OCI-LY7 (cell line): ENCODE results near the gene SETD1B. TPM values are rescaled to one million over a fixed set of nuclear protein-coding genes. Genes with fewer than 3 reads are reported as not detected.

ENCODE experiments used
- BruUV-seq: library from RNA; stranded (reverse); fragments of 400-500 nt; replicated peaks from 2 replicates; lab custom pipeline; 2021; lab: Mats Ljungman, UMichigan
- CTCF ChIA-PET: fragments of 300-600 bp; sonication (Branson Sonifier 250); formaldehyde crosslinking; loops from one replicate; lab custom pipeline; 2022; ENCODE audit warnings: antibody characterized with exemption; ENCODE audit not compliant: unreplicated experiment; lab: Charles Lee
- POLR2A ChIA-PET: fragments of 300-600 bp; sonication (Branson Sonifier 250); formaldehyde crosslinking; loops from one replicate; lab custom pipeline; 2022; ENCODE audit warnings: antibody characterized with exemption; lab: Charles Lee
- DNase-seq: peaks from one replicate; pipeline ENCODE4 v3.0.0-alpha.2; 2015; ENCODE audit warnings: low spot score
- H2AFZ ChIP-seq: fragments of 200-600 bp; sonication (generic), shearing (Covaris generic); 2 replicates; pipeline ENCODE4 v1.6.1; 2014; ENCODE audit warnings: mild to moderate bottlenecking, antibody characterized with exemption, low read length, moderate library complexity
- H3K27ac ChIP-seq: fragments of 200-600 bp; sonication (generic); 2 replicates; pipeline ENCODE4 v1.5.1; 2014; ENCODE audit warnings: mixed run types, low read depth, mild to moderate bottlenecking, moderate library complexity, low read length, inconsistent platforms; ENCODE audit not compliant: poor library complexity, severe bottlenecking
- H3K36me3 ChIP-seq: fragments of 200-600 bp; sonication (generic); 2 replicates; pipeline ENCODE4 v1.6.1; 2014; ENCODE audit warnings: mild to moderate bottlenecking, antibody characterized with exemption, low read length, moderate library complexity, mixed read lengths; ENCODE audit not compliant: insufficient read depth
- H3K4me1 ChIP-seq: fragments of 200-600 bp; sonication (generic); 2 replicates; pipeline ENCODE4 v1.5.1; 2014; ENCODE audit warnings: mild to moderate bottlenecking, low read length; ENCODE audit not compliant: insufficient read depth, poor library complexity, severe bottlenecking
- H3K4me2 ChIP-seq: fragments of 200-600 bp; sonication (generic); 2 replicates; pipeline ENCODE4 v1.6.1; 2014; ENCODE audit warnings: mild to moderate bottlenecking, low read length
- H3K4me3 ChIP-seq: fragments of 200-600 bp; sonication (generic); 2 replicates; pipeline ENCODE4 v1.5.1; 2014; ENCODE audit warnings: mild to moderate bottlenecking, low read depth, low read length; ENCODE audit not compliant: poor library complexity, severe bottlenecking
- H3K79me2 ChIP-seq: fragments of 200-600 bp; sonication (generic); 2 replicates; pipeline ENCODE4 v1.6.1; 2016; ENCODE audit warnings: low read depth, mild to moderate bottlenecking, low read length, moderate library complexity, mixed read lengths; ENCODE audit not compliant: insufficient read depth
- H3K9me2 ChIP-seq: fragments of 200-600 bp; sonication (generic); 2 replicates; pipeline ENCODE4 v1.6.1; 2016; ENCODE audit warnings: mild to moderate bottlenecking, low read length, mixed read lengths; ENCODE audit not compliant: insufficient read depth
- H3K9me3 ChIP-seq: fragments of 200-600 bp; sonication (generic); 2 replicates; pipeline ENCODE4 v1.6.1; 2014; ENCODE audit warnings: mild to moderate bottlenecking, mixed run types, low read length, mixed read lengths
- H4K20me1 ChIP-seq: fragments of 200-600 bp; sonication (generic); 2 replicates; pipeline ENCODE4 v1.6.1; 2014; ENCODE audit warnings: mild to moderate bottlenecking, antibody characterized with exemption, low read length, moderate library complexity, mixed read lengths; ENCODE audit not compliant: insufficient read depth
- CTCF ChIP-seq: fragments of 200-600 bp; sonication (generic); conservative IDR thresholded peaks from 2 replicates; pipeline ENCODE4 v1.5.1; 2014; ENCODE audit warnings: mild to moderate bottlenecking, antibody characterized with exemption, low read length, moderate library complexity, mixed read lengths
- EZH2phosphoT487 ChIP-seq: fragments of 200-600 bp; sonication (generic); IDR thresholded peaks from 2 replicates; pipeline ENCODE4 v1.6.1; 2018; ENCODE audit warnings: low read depth, borderline replicate concordance, mild to moderate bottlenecking, mixed run types, antibody characterized with exemption, low read length, moderate library complexity, mixed read lengths
- intact Hi-C: fragments of 100-400 bp; cut with micrococcal nuclease; formaldehyde crosslinking; loops from one replicate; pipeline ENCODE4 v1.10.0; 2022; ENCODE audit not compliant: unreplicated experiment
- total RNA-seq, 2 experiments: library from RNA; depleted of rRNA in 1 of 2; stranded (reverse); fragments of >200 nt in 1 of 2; shearing (Covaris generic) in 1 of 2; gene quantifications; 2 replicates each; pipeline ENCODE4 v1.2.3, GENCODE V29; 2014 to 2022

The SETD1B gene
- total RNA-seq, 2 experiments from 2014 or later, result 4.7 to 22.5 TPM

GRCh38 chr12:121781998-121782979 lies 21.5 kb upstream of the SETD1B start:
- Histone ChIP-seq H2AFZ (no peak overlapping the region), H3K4me3 (peak overlapping the region; percentile 20), H3K4me2 (peak overlapping the region; percentile 62), H3K4me1 (peaks cover 38% of the 10 kb centered on the region), H3K9me2 (no peaks in the 10 kb centered on the region), H3K79me2 (no peaks in the 10 kb centered on the region), H4K20me1 (no peaks in the 10 kb centered on the region), H3K36me3 (peaks cover 17% of the 10 kb centered on the region; the same call in 1 of the 2 replicates), H3K27ac (peak overlapping the region; percentile 61), H3K9me3 (no peaks in the 10 kb centered on the region)
- no TSS peak for BruUV-seq
- CTCF ChIA-PET, result interaction anchor here (0.6 to 1.6 kb wide), 5 partner anchors 10 to 29 kb away, joined by 3 to 13 read pairs (median 3); partner anchors contain the start of gene RHOF
- POLR2A ChIA-PET, result interaction anchor here (0.6 to 1.7 kb wide), 11 partner anchors 7 to 1633 kb away, joined by 3 to 9 read pairs (median 4); no protein-coding TSS in a partner anchor
- peak; percentile 48 for DNase-seq
- TF ChIP-seq EZH2phosphoT487 (no peak), CTCF (no peak)
- intact Hi-C loops, result no loop called here

- no TSS peak for BruUV-seq
- intact Hi-C loops, result no loop called here
- TF ChIP-seq CTCF (no peak), EZH2phosphoT487 (no peak)
- no peak for DNase-seq
- Histone ChIP-seq H3K4me1 (peaks cover 46% of the 10 kb centered on the region), H3K4me2 (no peak overlapping the region), H3K27ac (no peak overlapping the region), H3K9me3 (no peaks in the 10 kb centered on the region), H3K4me3 (no peak overlapping the region), H3K36me3 (peaks cover 14% of the 10 kb centered on the region; the same call in 1 of the 2 replicates), H3K9me2 (no peaks in the 10 kb centered on the region), H2AFZ (no peak overlapping the region), H4K20me1 (no peaks in the 10 kb centered on the region), H3K79me2 (no peaks in the 10 kb centered on the region)
- POLR2A ChIA-PET, result interaction anchor here (1.2 kb wide), 1 partner anchor 9 kb away, joined by 3 read pairs; no protein-coding TSS in a partner anchor
- CTCF ChIA-PET, result no interaction called here
Observed at GRCh38 chr12:121783766-121784165, 20.0 kb upstream of the SETD1B start.
